HEK293T (cell line): Measurements from ENCODE around the gene IBA57.

Experiments used
- BHLHE40 ChIP-seq: fragments of 450-650 bp; IDR thresholded peaks from 2 replicates; pipeline ENCODE4 v1.6.1; 2016; ENCODE audit warnings: mild to moderate bottlenecking, moderate library complexity, borderline replicate concordance
- ELF4 ChIP-seq: fragments of 450-650 bp; IDR thresholded peaks from 2 replicates; pipeline ENCODE4 v1.6.1; 2017; ENCODE audit warnings: antibody characterized with exemption
- FOXK2 ChIP-seq: fragments of 450-650 bp; IDR thresholded peaks from 2 replicates; pipeline ENCODE4 v1.6.1; 2016; ENCODE audit warnings: mild to moderate bottlenecking
- FOXM1 ChIP-seq: fragments of 450-650 bp; IDR thresholded peaks from 2 replicates; pipeline ENCODE4 v1.6.1; 2017; ENCODE audit warnings: mild to moderate bottlenecking, borderline replicate concordance
- HDGF ChIP-seq: fragments of 450-650 bp; IDR thresholded peaks from 2 replicates; pipeline ENCODE4 v1.6.1; 2017; ENCODE audit warnings: antibody characterized with exemption, borderline replicate concordance
- L3MBTL2 ChIP-seq: fragments of 450-650 bp; conservative IDR thresholded peaks from 2 replicates; pipeline ENCODE4 v1.6.1; 2016; ENCODE audit warnings: mild to moderate bottlenecking
- NFRKB ChIP-seq: fragments of 450-650 bp; IDR thresholded peaks from 2 replicates; pipeline ENCODE4 v1.6.1; 2016; ENCODE audit warnings: mild to moderate bottlenecking, moderate library complexity
- SP1 ChIP-seq: fragments of 450-650 bp; IDR thresholded peaks from 2 replicates; pipeline ENCODE4 v1.6.1; 2017
- SUZ12 ChIP-seq: fragments of 450-650 bp; IDR thresholded peaks from 2 replicates; pipeline ENCODE4 v1.6.1; 2016; ENCODE audit warnings: mild to moderate bottlenecking
- TARDBP ChIP-seq: fragments of 450-650 bp; IDR thresholded peaks from 2 replicates; pipeline ENCODE4 v1.6.1; 2016

DNA sequence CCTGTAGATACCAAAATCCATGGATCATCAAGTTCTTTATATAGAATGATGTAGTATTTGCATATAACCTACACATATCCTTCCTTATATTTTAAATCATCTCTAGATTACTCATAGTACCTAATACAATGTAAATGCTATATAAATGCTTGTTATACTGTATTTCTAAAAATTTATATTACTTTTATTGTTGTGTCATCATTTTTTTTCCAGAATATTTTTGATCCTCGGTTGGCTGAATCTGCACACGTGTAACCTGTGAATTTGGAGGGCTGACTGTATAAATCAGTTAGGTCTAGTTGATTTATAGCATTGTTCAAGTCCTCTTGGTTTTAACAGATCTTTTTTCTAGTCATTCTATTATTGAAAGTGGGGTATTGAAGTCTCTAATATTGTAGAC is 65.6 kb downstream of the IBA57 start:
- TF ChIP-seq HDGF (no peak), FOXM1 (no peak), SUZ12 (no peak), SP1 (no peak), L3MBTL2 (no peak), FOXK2 (no peak), ELF4 (no peak), BHLHE40 (no peak), NFRKB (no peak), TARDBP (no peak)
